Measurements from ENCODE around the gene C6. TPM values are rescaled to one million over a fixed set of nuclear protein-coding genes. Genes with fewer than 3 reads are reported as not detected.

C6 gene
- total and polyA plus RNA-seq, 2 of the 8 experiments (the other 6 are each of a cell fraction or from before 2014, with no cell fraction given) = not detected

- no peak for TF ChIP-seq CHD7 (IDR thresholded peaks at IDR 0.05; ENCODE audit: insufficient replicate concordance, low read length)
- no peak for TF ChIP-seq BACH1 (IDR thresholded peaks at IDR 0.05; ENCODE audit: low read length)
- TF ChIP-seq EP300 (IDR thresholded peaks at IDR 0.05; ENCODE audit: borderline replicate concordance in 1 of 2, low read depth in 2 of 2, low read length in 2 of 2) = no peak
- TF ChIP-seq GTF2F1 (IDR thresholded peaks at IDR 0.05; ENCODE audit: borderline replicate concordance, low read depth, low read length) = no peak
- TF ChIP-seq ATF2 (IDR thresholded peaks at IDR 0.05; ENCODE audit: low read length) = no peak
Observed at GRCh38 chr5:41115281-41115680, 98.1 kb downstream of the C6 start (continued).

All from H1 (cell line).